Caco-2 (cell line): Measurements from ENCODE around the gene ADCY5. TPM values are rescaled to one million over a fixed set of nuclear protein-coding genes. Genes with fewer than 3 reads are reported as not detected.

Experiments used
- BruUV-seq: library from RNA; stranded (reverse); fragments of 400-500 nt; replicated peaks from 2 replicates; lab custom pipeline; 2021; lab: Mats Ljungman, UMichigan
- CTCF ChIA-PET: fragments of 300-600 bp; sonication (Branson Sonifier 250); formaldehyde crosslinking; loops from one replicate; lab custom pipeline; 2022; ENCODE audit warnings: antibody characterized with exemption; lab: Charles Lee
- POLR2A ChIA-PET: fragments of 300-600 bp; sonication (Branson Sonifier 250); formaldehyde crosslinking; loops from one replicate; lab custom pipeline; 2022; ENCODE audit warnings: antibody characterized with exemption; lab: Charles Lee
- DNase-seq, 2 experiments: peaks; one replicate each; pipeline versions ENCODE4 v3.0.0 to v3.0.0-alpha.2; 2020 to 2022
- H3K27me3 ChIP-seq: replicated peaks from 2 replicates; pipeline ENCODE4 v1.6.0; 2011; ENCODE audit warnings: low read length; ENCODE audit not compliant: control insufficient read depth, insufficient read depth
- H3K36me3 ChIP-seq: 2 replicates; pipeline ENCODE4 v1.5.1; 2011; ENCODE audit warnings: low read length; ENCODE audit not compliant: control insufficient read depth, insufficient read depth
- H3K4me1 ChIP-seq: fragments of 250-450 bp; sonication (Bioruptor Pico); 2 replicates; pipeline ENCODE4 v1.5.1; 2020; ENCODE audit warnings: mild to moderate bottlenecking
- H3K4me3 ChIP-seq: 2 replicates; pipeline ENCODE4 v1.5.1; 2011; ENCODE audit warnings: low read depth, mild to moderate bottlenecking, control low read depth, low read length
- H3K9me3 ChIP-seq: fragments of 250-450 bp; sonication (Bioruptor Pico); 2 replicates; pipeline ENCODE4 v1.5.1; 2020; ENCODE audit warnings: mild to moderate bottlenecking, moderate library complexity
- H3K27ac Mint-ChIP-seq: one replicate; pipeline ENCODE4 v1.8.0; 2022; ENCODE audit warnings: mixed read lengths; ENCODE audit not compliant: unreplicated experiment
- H3K27me3 Mint-ChIP-seq: one replicate; pipeline ENCODE4 v1.8.0; 2022; ENCODE audit warnings: mixed read lengths; ENCODE audit not compliant: insufficient read depth, unreplicated experiment
- H3K36me3 Mint-ChIP-seq: one replicate; pipeline ENCODE4 v1.8.0; 2022; ENCODE audit warnings: mild to moderate bottlenecking, mixed read lengths; ENCODE audit not compliant: insufficient read depth, unreplicated experiment
- H3K4me1 Mint-ChIP-seq: one replicate; pipeline ENCODE4 v1.8.0; 2022; ENCODE audit warnings: low read depth, mixed read lengths; ENCODE audit not compliant: unreplicated experiment
- H3K4me3 Mint-ChIP-seq: one replicate; pipeline ENCODE4 v1.8.0; 2022; ENCODE audit warnings: mild to moderate bottlenecking, moderate library complexity, mixed read lengths; ENCODE audit not compliant: unreplicated experiment
- H3K9me3 Mint-ChIP-seq: one replicate; pipeline ENCODE4 v1.8.0; 2022; ENCODE audit warnings: mixed read lengths; ENCODE audit not compliant: unreplicated experiment
- CTCF ChIP-seq, 2 experiments: fragments of 200-600 bp in 1 of 2; IDR thresholded peaks; 1 replicate in 1 of 2; 2 replicates in 1 of 2; pipeline versions ENCODE4 v1.5.1 to v1.8.0; 2011 to 2022; ENCODE audit warnings: antibody characterized with exemption in 1 of 2, control low read depth in 1 of 2, inconsistent platforms in 1 of 2, low read depth in 1 of 2, low read length in 1 of 2, mild to moderate bottlenecking in 1 of 2, moderate library complexity in 1 of 2; ENCODE audit not compliant: insufficient read depth in 1 of 2, severe bottlenecking in 1 of 2, unreplicated experiment in 1 of 2
- intact Hi-C: fragments of 100-400 bp; cut with micrococcal nuclease; formaldehyde crosslinking; loops from one replicate; pipeline ENCODE4 v1.10.0; 2022; ENCODE audit not compliant: unreplicated experiment
- total RNA-seq: library from RNA; stranded (reverse); gene quantifications from 2 replicates; pipeline ENCODE4 v1.2.3, GENCODE V29; 2022

ADCY5 gene
- total RNA-seq, 1 experiment from 2014 or later, result 0.91 TPM

- POLR2A ChIA-PET, result no interaction called here
- H3K27me3 Mint-ChIP-seq, result peaks cover 3% of the 10 kb centered on the region
Observed at GRCh38 chr3:123431007-123431657, 17.8 kb downstream of the ADCY5 start.

GRCh38 chr3:123430266-123430665, 18.6 kb downstream of the ADCY5 start:
- H3K4me3 ChIP-seq, result no peak overlapping the region
- ChIA-PET CTCF (no interaction called here), POLR2A (no interaction called here)
- no peak overlapping the region for H3K27ac Mint-ChIP-seq
- no peak for DNase-seq
- H3K27me3 ChIP-seq, result no peaks in the 10 kb centered on the region
- no peak for TF ChIP-seq CTCF (IDR thresholded peaks at IDR 0.05; ENCODE audit: insufficient read depth in 1 of 2, low read depth in 1 of 2, low read length in 1 of 2, severe bottlenecking in 1 of 2, unreplicated experiment in 1 of 2)
- peaks cover 13% of the 10 kb centered on the region for H3K4me1 Mint-ChIP-seq
- H3K27me3 Mint-ChIP-seq, result peaks cover 3% of the 10 kb centered on the region
- no peaks in the 10 kb centered on the region for H3K9me3 ChIP-seq
- no peaks in the 10 kb centered on the region for H3K36me3 Mint-ChIP-seq
- no TSS peak for BruUV-seq
- no peaks in the 10 kb centered on the region for H3K4me1 ChIP-seq
- intact Hi-C loops, result no loop called here
- no peak overlapping the region for H3K4me3 Mint-ChIP-seq
- no peaks in the 10 kb centered on the region for H3K36me3 ChIP-seq
- no peaks in the 10 kb centered on the region for H3K9me3 Mint-ChIP-seq

More at GRCh38 chr3:123431007-123431657, 17.8 kb downstream of the ADCY5 start:
- H3K9me3 Mint-ChIP-seq, result no peaks in the 10 kb centered on the region
- no peaks in the 10 kb centered on the region for H3K36me3 ChIP-seq
- no peak for TF ChIP-seq CTCF (IDR thresholded peaks at IDR 0.05; ENCODE audit: insufficient read depth in 1 of 2, low read depth in 1 of 2, low read length in 1 of 2, severe bottlenecking in 1 of 2, unreplicated experiment in 1 of 2)
- H3K9me3 ChIP-seq, result no peaks in the 10 kb centered on the region
- DNase-seq, result no peak
- intact Hi-C loops, result no loop called here
- no peak overlapping the region for H3K4me3 Mint-ChIP-seq
- no peak overlapping the region for H3K4me3 ChIP-seq
- no peaks in the 10 kb centered on the region for H3K27me3 ChIP-seq
- H3K36me3 Mint-ChIP-seq, result no peaks in the 10 kb centered on the region
- BruUV-seq, result no TSS peak
- peaks cover 13% of the 10 kb centered on the region for H3K4me1 Mint-ChIP-seq
- CTCF ChIA-PET, result no interaction called here
- no peaks in the 10 kb centered on the region for H3K4me1 ChIP-seq
- no peak overlapping the region for H3K27ac Mint-ChIP-seq

- Mint-ChIP-seq H3K27ac (no peak overlapping the region), H3K4me1 (peaks cover 13% of the 10 kb centered on the region), H3K27me3 (peaks cover 3% of the 10 kb centered on the region), H3K4me3 (no peak overlapping the region), H3K36me3 (no peaks in the 10 kb centered on the region), H3K9me3 (no peaks in the 10 kb centered on the region)
- no TSS peak for BruUV-seq
- no peaks in the 10 kb centered on the region for H3K27me3 ChIP-seq
- no peaks in the 10 kb centered on the region for H3K9me3 ChIP-seq
- no peak for DNase-seq
- ChIA-PET CTCF (no interaction called here), POLR2A (no interaction called here)
- TF ChIP-seq CTCF (IDR thresholded peaks at IDR 0.05; ENCODE audit: insufficient read depth in 1 of 2, low read depth in 1 of 2, low read length in 1 of 2, severe bottlenecking in 1 of 2, unreplicated experiment in 1 of 2), result no peak
- H3K36me3 ChIP-seq, result no peaks in the 10 kb centered on the region
- intact Hi-C loops, result no loop called here
- H3K4me1 ChIP-seq, result no peaks in the 10 kb centered on the region
- no peak overlapping the region for H3K4me3 ChIP-seq
Observed at GRCh38 chr3:123429362-123430125, 19.3 kb downstream of the ADCY5 start.
